ENCODE measurements around the gene HERPUD1. TPM values are rescaled to one million over a fixed set of nuclear protein-coding genes. Genes with fewer than 3 reads are reported as not detected.
A peak's percentile ranks its signal among the peaks of the same experiment; 100 is the strongest.

Gene HERPUD1
- total and polyA plus RNA-seq, 2 of the 13 experiments (the other 11 are each of a cell fraction or from before 2014, with no cell fraction given): 96.2 to 323 TPM

DNA sequence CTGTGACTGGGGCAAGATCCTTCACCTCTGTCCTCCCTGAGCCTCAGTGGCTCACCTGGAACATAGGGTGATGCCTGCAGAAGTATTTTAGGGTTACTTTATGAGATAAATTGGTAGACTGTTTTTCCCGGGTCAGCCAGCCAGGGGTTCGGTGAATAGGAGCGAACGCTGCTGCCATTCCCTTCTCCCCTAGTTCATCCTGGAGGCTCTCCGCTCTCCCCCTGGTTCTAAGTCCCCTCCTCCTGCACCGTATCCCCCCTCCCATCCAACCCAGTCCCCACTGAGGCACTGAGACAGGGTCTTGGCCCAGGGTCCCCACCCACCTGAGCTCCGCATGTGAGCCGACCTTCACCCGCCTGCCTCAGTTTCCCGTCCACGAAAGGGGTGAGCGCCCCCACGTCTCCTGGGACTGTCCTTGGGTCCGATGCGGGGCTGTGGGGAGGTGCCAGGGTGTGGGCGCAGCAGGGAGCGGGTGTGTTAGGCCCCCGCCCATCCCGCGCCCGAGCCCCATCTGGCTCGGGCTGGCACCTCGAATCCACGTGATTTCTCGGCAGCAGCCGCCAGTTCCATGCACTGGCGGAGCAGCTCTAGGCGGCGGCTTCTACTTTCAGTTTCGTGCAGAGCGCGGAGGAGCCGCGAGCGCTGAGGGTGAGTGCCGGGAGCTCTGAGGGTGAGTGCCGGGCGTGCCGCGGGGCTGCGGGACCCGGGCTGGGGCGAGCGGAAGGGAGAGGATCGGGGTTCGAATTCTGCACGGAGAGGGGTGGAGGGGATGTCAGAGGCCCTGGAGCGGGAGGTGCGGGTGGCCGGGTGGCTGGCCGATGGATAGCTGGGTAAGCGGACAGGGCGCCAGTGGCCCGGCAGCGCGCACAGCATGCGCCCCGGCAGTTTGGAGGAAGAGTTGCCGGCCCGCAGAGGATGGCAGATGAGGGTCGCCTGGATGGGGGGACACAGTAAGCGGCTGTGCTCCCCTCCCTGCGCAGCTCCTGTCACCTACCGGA lies 57.3 kb downstream of the HERPUD1 start, which contains the start of gene NLRC5 (continued):
- TF ChIP-seq AKAP8 (CRISPR knock-in tag; IDR thresholded peaks at IDR 0.05): 0 out of 2 replicates have a peak, but pooled peaks have one; percentile 22
- TF ChIP-seq STAG1 (CRISPR knock-in tag; IDR thresholded peaks at IDR 0.05): peak; percentile 17; the same call in 1 of the 2 replicates
- TF ChIP-seq ZBTB38 (CRISPR knock-in tag; IDR thresholded peaks at IDR 0.05): 0 out of 2 replicates have a peak, but pooled peaks have one; percentile 62
- TF ChIP-seq SP4 (CRISPR knock-in tag; IDR thresholded peaks at IDR 0.05): peak; percentile 57
- TF ChIP-seq ZNF768 (CRISPR knock-in tag; IDR thresholded peaks at IDR 0.05): peak; percentile 79
- TF ChIP-seq TCF7L2 (IDR thresholded peaks at IDR 0.05; ENCODE audit: low read depth, low read length): no peak
- TF ChIP-seq NAIF1 (CRISPR knock-in tag; IDR thresholded peaks at IDR 0.05; ENCODE audit: borderline replicate concordance): no peak
- TF ChIP-seq ZNF251 (CRISPR knock-in tag; IDR thresholded peaks at IDR 0.05): no peak
- no peak for TF ChIP-seq SRSF9 (IDR thresholded peaks at IDR 0.05; ENCODE audit: borderline replicate concordance, insufficient read depth, low read depth, low read length, poor library complexity, severe bottlenecking)
- no peak for TF ChIP-seq IRX3 (CRISPR knock-in tag; IDR thresholded peaks at IDR 0.05; ENCODE audit: borderline replicate concordance, low read depth)
- TF ChIP-seq ZSCAN25 (CRISPR knock-in tag; IDR thresholded peaks at IDR 0.05): peak; percentile 70; the same call in 1 of the 2 replicates
- TF ChIP-seq MXI1 (IDR thresholded peaks at IDR 0.05; ENCODE audit: borderline replicate concordance, low read depth, low read length): peak; percentile 61; the same call in 2 of the 3 replicates
- TF ChIP-seq SMYD3 (CRISPR knock-in tag; IDR thresholded peaks at IDR 0.05): no peak
- TF ChIP-seq, protein P1, sequence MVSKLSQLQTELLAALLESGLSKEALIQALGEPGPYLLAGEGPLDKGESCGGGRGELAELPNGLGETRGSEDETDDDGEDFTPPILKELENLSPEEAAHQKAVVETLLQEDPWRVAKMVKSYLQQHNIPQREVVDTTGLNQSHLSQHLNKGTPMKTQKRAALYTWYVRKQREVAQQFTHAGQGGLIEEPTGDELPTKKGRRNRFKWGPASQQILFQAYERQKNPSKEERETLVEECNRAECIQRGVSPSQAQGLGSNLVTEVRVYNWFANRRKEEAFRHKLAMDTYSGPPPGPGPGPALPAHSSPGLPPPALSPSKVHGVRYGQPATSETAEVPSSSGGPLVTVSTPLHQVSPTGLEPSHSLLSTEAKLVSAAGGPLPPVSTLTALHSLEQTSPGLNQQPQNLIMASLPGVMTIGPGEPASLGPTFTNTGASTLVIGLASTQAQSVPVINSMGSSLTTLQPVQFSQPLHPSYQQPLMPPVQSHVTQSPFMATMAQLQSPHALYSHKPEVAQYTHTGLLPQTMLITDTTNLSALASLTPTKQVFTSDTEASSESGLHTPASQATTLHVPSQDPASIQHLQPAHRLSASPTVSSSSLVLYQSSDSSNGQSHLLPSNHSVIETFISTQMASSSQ (IDR thresholded peaks at IDR 0.05; ENCODE audit: low read depth): no peak
- TF ChIP-seq, protein P1 (CRISPR knock-in tag; IDR thresholded peaks at IDR 0.05; ENCODE audit: borderline replicate concordance): no peak; the same call in 1 of the 2 replicates
- TF ChIP-seq, protein P2, sequence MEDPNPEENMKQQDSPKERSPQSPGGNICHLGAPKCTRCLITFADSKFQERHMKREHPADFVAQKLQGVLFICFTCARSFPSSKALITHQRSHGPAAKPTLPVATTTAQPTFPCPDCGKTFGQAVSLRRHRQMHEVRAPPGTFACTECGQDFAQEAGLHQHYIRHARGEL (CRISPR knock-in tag; IDR thresholded peaks at IDR 0.05): no peak
- no peak for TF ChIP-seq U2AF1 (optimal IDR thresholded peaks at IDR 0.05; ENCODE audit: low read depth, low read length)
- TF ChIP-seq ZFP90 (CRISPR knock-in tag; IDR thresholded peaks at IDR 0.05; ENCODE audit: borderline replicate concordance): peak; percentile 66
- TF ChIP-seq, protein P3, sequence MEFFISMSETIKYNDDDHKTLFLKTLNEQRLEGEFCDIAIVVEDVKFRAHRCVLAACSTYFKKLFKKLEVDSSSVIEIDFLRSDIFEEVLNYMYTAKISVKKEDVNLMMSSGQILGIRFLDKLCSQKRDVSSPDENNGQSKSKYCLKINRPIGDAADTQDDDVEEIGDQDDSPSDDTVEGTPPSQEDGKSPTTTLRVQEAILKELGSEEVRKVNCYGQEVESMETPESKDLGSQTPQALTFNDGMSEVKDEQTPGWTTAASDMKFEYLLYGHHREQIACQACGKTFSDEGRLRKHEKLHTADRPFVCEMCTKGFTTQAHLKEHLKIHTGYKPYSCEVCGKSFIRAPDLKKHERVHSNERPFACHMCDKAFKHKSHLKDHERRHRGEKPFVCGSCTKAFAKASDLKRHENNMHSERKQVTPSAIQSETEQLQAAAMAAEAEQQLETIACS (CRISPR knock-in tag; IDR thresholded peaks at IDR 0.05): 0 out of 2 replicates have a peak, but pooled peaks have one; percentile 37
- peak; percentile 59; the same call in 1 of the 2 replicates for TF ChIP-seq BCL6 (CRISPR knock-in tag; IDR thresholded peaks at IDR 0.05)
- TF ChIP-seq ONECUT2 (CRISPR knock-in tag; IDR thresholded peaks at IDR 0.05): no peak
- TF ChIP-seq RFXANK (CRISPR knock-in tag; IDR thresholded peaks at IDR 0.05): no peak
- TF ChIP-seq ZBTB1 (CRISPR knock-in tag; IDR thresholded peaks at IDR 0.05; ENCODE audit: borderline replicate concordance): no peak
- TF ChIP-seq TRIM24 (CRISPR knock-in tag; IDR thresholded peaks at IDR 0.05): no peak; the same call in 1 of the 2 replicates
- TF ChIP-seq ZNF446 (CRISPR knock-in tag; IDR thresholded peaks at IDR 0.05): no peak; the same call in 1 of the 2 replicates
